AG09309 (cell line): ENCODE measurements around the gene TRAT1.

Source experiments
- DNase-seq: peaks from one replicate; pipeline ENCODE4 v3.0.0-alpha.2; 2010; ENCODE audit warnings: low read depth
- H3K4me3 ChIP-seq: 2 replicates; pipeline ENCODE4 v1.5.1; 2011; ENCODE audit warnings: mild to moderate bottlenecking, low read depth, low read length, moderate library complexity; ENCODE audit not compliant: control insufficient read depth
- CTCF ChIP-seq: IDR thresholded peaks from 2 replicates; pipeline ENCODE4 v1.5.1; 2011; ENCODE audit warnings: mild to moderate bottlenecking, low read depth, low read length, inconsistent platforms; ENCODE audit not compliant: insufficient read depth, control insufficient read depth; ENCODE audit errors: missing control alignments

The TRAT1 gene

GRCh38 chr3:108899530-108899929 is 76.9 kb downstream of the TRAT1 start:
- no peak for DNase-seq
- no peak overlapping the region for H3K4me3 ChIP-seq
- no peak for TF ChIP-seq CTCF
